ENCODE data around the gene ASMT. TPM values are rescaled to one million over a fixed set of nuclear protein-coding genes. Genes with fewer than 3 reads are reported as not detected.
"Not testable (repeated sequence)": the region's sequence is repeated elsewhere in the genome, so short reads cannot be mapped to it uniquely, and the experiment has no call there.

Gene ASMT
- total and polyA plus RNA-seq, 3 experiments from 2014 or later, result 0.40 to 2.1 (median 1.9) TPM

DNA sequence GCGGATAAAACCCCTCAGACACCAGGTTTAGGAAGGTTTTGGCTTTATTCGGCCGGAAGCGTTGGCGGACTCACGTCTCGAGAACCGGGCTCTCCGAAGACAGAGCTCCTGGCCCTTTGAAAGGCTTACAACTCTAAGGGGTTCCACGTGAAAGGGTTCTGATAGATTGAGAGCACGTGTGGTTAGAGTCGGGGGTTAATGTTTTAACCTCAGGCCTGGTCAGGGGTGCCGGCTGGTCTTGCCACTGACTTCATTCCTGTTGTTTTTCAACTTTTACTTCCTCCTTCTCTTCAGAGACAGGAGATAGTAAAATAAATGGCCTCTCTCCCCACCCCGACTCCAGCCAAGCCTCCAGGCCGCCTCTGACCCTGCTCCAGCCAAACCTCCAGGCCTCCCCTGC is 4.7 kb upstream of the ASMT start:
- Mint-ChIP-seq H3K27ac (no peak overlapping the region), H3K36me3 (peaks cover 0 to 3% (median 2%) of the 10 kb centered on the region in 3 donors), H3K9me3 (no peaks in the 10 kb centered on the region), H3K4me3 (no peak overlapping the region), H3K27me3 (peaks cover 3 to 4% of the 10 kb centered on the region in 2 donors), H3K4me1 (no peaks in the 10 kb centered on the region)
- Histone ChIP-seq H3K9me3 (ENCODE audit: low read length) (no peaks in the 10 kb centered on the region), H3K4me1 (ENCODE audit: insufficient read depth, low read length) (no peaks in the 10 kb centered on the region), H3K27ac (ENCODE audit: low read depth, low read length) (no peak overlapping the region), H3K27me3 (ENCODE audit: insufficient read depth, low read length, poor library complexity, severe bottlenecking) (no peaks in the 10 kb centered on the region), H3K4me3 (ENCODE audit: low read length) (no peak overlapping the region), H3K36me3 (ENCODE audit: insufficient read depth, low read length) (no peaks in the 10 kb centered on the region)
- POLR2A ChIA-PET, result no interaction called here
- CTCF ChIA-PET, result no interaction called here
- no peak for DNase-seq

GRCh38 chrX:1610736-1611135 is 4.1 kb upstream of the ASMT start:
- POLR2A ChIA-PET, result no interaction called here

DNA sequence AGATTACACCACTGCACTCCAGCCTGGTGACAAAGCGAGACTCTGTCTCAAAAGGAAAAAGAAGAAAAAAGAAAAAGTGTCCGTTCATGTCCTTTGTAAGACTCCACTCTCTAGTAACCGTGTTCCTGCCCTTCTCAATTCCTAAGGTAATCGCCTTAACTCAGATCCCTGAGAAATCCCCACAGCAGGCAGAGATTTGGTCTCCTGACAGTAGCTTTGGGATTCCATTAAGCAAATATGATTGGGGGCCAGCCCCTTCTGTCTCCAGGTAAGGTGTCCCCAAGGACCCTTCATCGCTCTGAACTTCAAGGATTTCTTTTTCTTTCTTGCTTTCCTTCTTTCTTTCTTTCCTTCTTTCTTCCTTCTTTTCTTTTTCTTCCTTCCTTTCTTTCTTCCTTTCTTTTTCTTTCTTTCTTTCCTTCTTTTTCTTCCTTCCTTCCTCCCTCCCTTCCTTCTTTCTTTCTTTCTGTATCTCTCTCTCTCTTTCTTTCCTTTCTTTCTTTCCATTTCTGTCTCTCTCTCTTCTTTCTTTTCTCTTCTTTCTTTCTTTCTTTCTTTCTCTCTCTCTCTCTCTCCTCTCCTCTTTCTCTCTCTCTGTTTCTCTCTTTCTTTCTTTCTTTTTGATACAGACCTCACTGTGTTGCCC is 2.1 kb upstream of the ASMT start:
- Histone ChIP-seq H3K4me1 (ENCODE audit: insufficient read depth, low read length) (no peaks in the 10 kb centered on the region), H3K36me3 (ENCODE audit: insufficient read depth, low read length) (no peaks in the 10 kb centered on the region), H3K27ac (ENCODE audit: low read depth, low read length) (no peak overlapping the region), H3K27me3 (ENCODE audit: insufficient read depth, low read length, poor library complexity, severe bottlenecking) (no peaks in the 10 kb centered on the region), H3K9me3 (ENCODE audit: low read length) (no peaks in the 10 kb centered on the region), H3K4me3 (ENCODE audit: low read length) (no peak overlapping the region)
- POLR2A ChIA-PET, result no interaction called here
- no peaks in the 10 kb centered on the region for H3K4me1 Mint-ChIP-seq
- DNase-seq, result no peak
- no peak overlapping the region for H3K4me3 Mint-ChIP-seq
- H3K9me3 Mint-ChIP-seq, result no peaks in the 10 kb centered on the region
- H3K36me3 Mint-ChIP-seq, result no peaks in the 10 kb centered on the region
- H3K27ac Mint-ChIP-seq, result peak overlapping the region in 1 of 8 donors; percentile 20
- CTCF ChIA-PET, result no interaction called here
- H3K27me3 Mint-ChIP-seq, result peaks cover 5 to 6% of the 10 kb centered on the region in 2 donors

More at GRCh38 chrX:1610736-1611135, 4.1 kb upstream of the ASMT start:
- DNase-seq, result no peak
- no peaks in the 10 kb centered on the region for H3K27me3 ChIP-seq (ENCODE audit: insufficient read depth, low read length, poor library complexity, severe bottlenecking)
- no peaks in the 10 kb centered on the region for H3K9me3 ChIP-seq (ENCODE audit: low read length)
- Mint-ChIP-seq H3K4me3 (no peak overlapping the region), H3K36me3 (no peaks in the 10 kb centered on the region), H3K27me3 (peaks cover 3 to 5% of the 10 kb centered on the region in 2 donors), H3K4me1 (no peaks in the 10 kb centered on the region), H3K9me3 (no peaks in the 10 kb centered on the region), H3K27ac (no peak overlapping the region)
- CTCF ChIA-PET, result no interaction called here
- no peaks in the 10 kb centered on the region for H3K36me3 ChIP-seq (ENCODE audit: insufficient read depth, low read length)
- no peaks in the 10 kb centered on the region for H3K4me1 ChIP-seq (ENCODE audit: insufficient read depth, low read length)
- H3K4me3 ChIP-seq (ENCODE audit: low read length), result no peak overlapping the region
- H3K27ac ChIP-seq (ENCODE audit: low read depth, low read length), result no peak overlapping the region

DNA sequence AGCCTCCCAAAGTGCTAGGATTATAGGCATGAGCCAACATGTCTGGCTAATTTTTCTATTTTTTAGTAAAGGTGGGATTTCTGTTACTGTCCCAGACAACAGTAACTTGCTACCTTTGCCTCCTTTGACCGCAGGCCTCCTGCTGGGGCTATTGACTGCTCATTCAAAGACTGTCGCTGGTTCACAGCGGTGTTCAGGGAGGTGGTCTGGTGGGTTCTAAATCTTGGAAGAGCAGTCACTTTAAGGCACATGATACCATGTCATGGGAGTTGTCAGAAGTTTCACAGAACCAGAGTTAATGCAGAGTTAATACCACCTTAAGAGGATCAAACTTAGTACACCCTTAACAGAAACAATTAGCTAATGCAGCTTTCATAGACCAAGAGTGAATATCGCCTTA is 3.8 kb downstream of the ASMT start:
- Histone ChIP-seq H3K27me3 (ENCODE audit: insufficient read depth, low read length, poor library complexity, severe bottlenecking) (no peaks in the 10 kb centered on the region), H3K9me3 (ENCODE audit: low read length) (no peaks in the 10 kb centered on the region), H3K4me1 (ENCODE audit: insufficient read depth, low read length) (no peaks in the 10 kb centered on the region), H3K36me3 (ENCODE audit: insufficient read depth, low read length) (no peaks in the 10 kb centered on the region), H3K4me3 (ENCODE audit: low read length) (no peak overlapping the region), H3K27ac (ENCODE audit: low read depth, low read length) (no peak overlapping the region)
- ChIA-PET POLR2A (no interaction called here), CTCF (no interaction called here)
- no peak for DNase-seq
- peaks cover 3 to 6% of the 10 kb centered on the region in 2 donors for H3K27me3 Mint-ChIP-seq
- no peaks in the 10 kb centered on the region for H3K36me3 Mint-ChIP-seq
- peaks cover 2 to 16% (median 5%) of the 10 kb centered on the region in 3 donors for H3K4me1 Mint-ChIP-seq
- H3K9me3 Mint-ChIP-seq, result no peaks in the 10 kb centered on the region
- no peak overlapping the region for H3K4me3 Mint-ChIP-seq
- H3K27ac Mint-ChIP-seq, result no peak overlapping the region

GRCh38 chrX:1623691-1624090 is 8.8 kb downstream of the ASMT start:
- Histone ChIP-seq H3K27ac (ENCODE audit: low read depth, low read length) (no peak overlapping the region), H3K4me3 (ENCODE audit: low read length) (no peak overlapping the region), H3K9me3 (ENCODE audit: low read length) (no peaks in the 10 kb centered on the region), H3K4me1 (ENCODE audit: insufficient read depth, low read length) (no peaks in the 10 kb centered on the region), H3K27me3 (ENCODE audit: insufficient read depth, low read length, poor library complexity, severe bottlenecking) (no peaks in the 10 kb centered on the region), H3K36me3 (ENCODE audit: insufficient read depth, low read length) (no peaks in the 10 kb centered on the region)
- Mint-ChIP-seq H3K27me3 (peaks cover 0 to 5% of the 10 kb centered on the region in 2 donors), H3K4me3 (peak overlapping the region in 2 of 7 donors; percentile 67 to 71), H3K9me3 (no peaks in the 10 kb centered on the region), H3K4me1 (peaks cover 2 to 19% (median 5%) of the 10 kb centered on the region in 3 donors), H3K36me3 (no peaks in the 10 kb centered on the region), H3K27ac (peak overlapping the region in 2 of 8 donors; percentile 42 to 90)
- POLR2A ChIA-PET, result no interaction called here
- DNase-seq, result no peak
- CTCF ChIA-PET, result no interaction called here

DNA sequence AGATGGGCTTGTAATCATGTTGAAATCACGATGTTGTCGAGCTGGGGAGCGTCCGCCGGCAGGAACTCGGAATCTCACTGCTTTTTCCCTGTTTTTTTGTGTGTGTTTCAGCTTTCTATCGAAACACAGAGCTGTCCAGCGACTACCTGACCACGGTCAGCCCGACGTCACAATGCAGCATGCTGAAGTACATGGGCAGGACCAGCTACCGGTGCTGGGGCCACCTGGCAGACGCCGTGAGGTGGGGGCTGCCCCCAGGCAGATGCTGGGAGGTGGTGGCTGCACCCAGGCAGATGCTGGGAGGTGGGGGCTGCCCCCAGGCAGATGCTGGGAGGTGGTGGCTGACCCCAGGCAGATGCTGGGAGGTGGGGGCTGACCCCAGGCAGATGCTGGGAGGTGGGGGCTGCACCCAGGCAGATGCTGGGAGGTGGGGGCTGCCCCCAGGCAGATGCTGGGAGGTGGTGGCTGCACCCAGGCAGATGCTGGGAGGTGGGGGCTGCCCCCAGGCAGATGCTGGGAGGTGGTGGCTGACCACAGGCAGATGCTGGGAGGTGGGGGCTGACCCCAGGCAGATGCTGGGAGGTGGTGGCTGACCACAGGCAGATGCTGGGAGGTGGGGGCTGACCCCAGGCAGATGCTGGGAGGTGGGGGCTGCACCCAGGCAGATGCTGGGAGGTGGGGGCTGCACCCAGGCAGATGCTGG is 9.4 kb downstream of the ASMT start:
- H3K36me3 ChIP-seq (ENCODE audit: insufficient read depth, low read length); DNase-seq; H3K27me3 Mint-ChIP-seq; H3K9me3 ChIP-seq (ENCODE audit: low read length); H3K27me3 ChIP-seq (ENCODE audit: insufficient read depth, low read length, poor library complexity, severe bottlenecking); POLR2A ChIA-PET; H3K36me3 Mint-ChIP-seq; H3K4me3 ChIP-seq (ENCODE audit: low read length); H3K27ac Mint-ChIP-seq; H3K27ac ChIP-seq (ENCODE audit: low read depth, low read length); CTCF ChIA-PET; H3K4me1 ChIP-seq (ENCODE audit: insufficient read depth, low read length); H3K9me3 Mint-ChIP-seq: not testable (repeated sequence)
- Mint-ChIP-seq H3K4me1 (peaks cover 2 to 19% (median 5%) of the 10 kb centered on the region in 3 donors), H3K4me3 (peak overlapping the region in 1 of 7 donors; percentile 42)

GRCh38 chrX:1624861-1625215 is 10.0 kb downstream of the ASMT start:
- H3K4me3 Mint-ChIP-seq; CTCF ChIA-PET; H3K9me3 Mint-ChIP-seq; H3K4me3 ChIP-seq (ENCODE audit: low read length); DNase-seq; H3K27ac Mint-ChIP-seq; H3K27ac ChIP-seq (ENCODE audit: low read depth, low read length); H3K9me3 ChIP-seq (ENCODE audit: low read length); H3K36me3 ChIP-seq (ENCODE audit: insufficient read depth, low read length); H3K27me3 Mint-ChIP-seq; H3K27me3 ChIP-seq (ENCODE audit: insufficient read depth, low read length, poor library complexity, severe bottlenecking); H3K36me3 Mint-ChIP-seq; H3K4me1 ChIP-seq (ENCODE audit: insufficient read depth, low read length); POLR2A ChIA-PET: not testable (repeated sequence)
- H3K4me1 Mint-ChIP-seq, result peaks cover 2 to 19% (median 5%) of the 10 kb centered on the region in 3 donors

- H3K9me3 ChIP-seq (ENCODE audit: low read length), result no peaks in the 10 kb centered on the region
- ChIA-PET POLR2A (no interaction called here), CTCF (no interaction called here)
- Mint-ChIP-seq H3K27me3 (no peaks in the 10 kb centered on the region), H3K36me3 (no peaks in the 10 kb centered on the region), H3K27ac (no peak overlapping the region), H3K9me3 (no peaks in the 10 kb centered on the region), H3K4me1 (no peaks in the 10 kb centered on the region), H3K4me3 (no peak overlapping the region)
- no peak for DNase-seq
- no peak overlapping the region for H3K4me3 ChIP-seq (ENCODE audit: low read length)
- no peaks in the 10 kb centered on the region for H3K36me3 ChIP-seq (ENCODE audit: insufficient read depth, low read length)
- H3K4me1 ChIP-seq (ENCODE audit: insufficient read depth, low read length), result no peaks in the 10 kb centered on the region
- no peak overlapping the region for H3K27ac ChIP-seq (ENCODE audit: low read depth, low read length)
- H3K27me3 ChIP-seq (ENCODE audit: insufficient read depth, low read length, poor library complexity, severe bottlenecking), result no peaks in the 10 kb centered on the region
Measured at GRCh38 chrX:1629244-1629643, 14.4 kb downstream of the ASMT start.
